ENCODE measurements around the gene SGCG.
"Not testable (repeated sequence)": the region's sequence is repeated elsewhere in the genome, so short reads cannot be mapped to it uniquely, and the experiment has no call there.

SGCG gene

GRCh38 chr13:23288995-23289394 is 108.2 kb downstream of the SGCG start:
- Histone ChIP-seq H3K27me3 (replicated peaks) (no peaks in the 10 kb centered on the region), H3K36me3 (replicated peaks) (no peaks in the 10 kb centered on the region), H3K4me3 (ENCODE audit: low read depth, low read length) (no peak overlapping the region), H3K27ac (no peak overlapping the region)
- no peak for TF ChIP-seq CTCF (IDR thresholded peaks at IDR 0.05; ENCODE audit: low read depth, low read length, missing control alignments)
- in situ Hi-C loops (cut with HindIII; ENCODE audit: low pct_ligation_motif_present, low sequenced_read_pairs), result no loop called here
- DNase-seq, result no peak

- Histone ChIP-seq H3K27me3 (replicated peaks) (no peaks in the 10 kb centered on the region), H3K4me3 (ENCODE audit: low read depth, low read length) (no peak overlapping the region), H3K36me3 (replicated peaks) (no peaks in the 10 kb centered on the region), H3K27ac (peak overlapping the region; percentile 40)
- in situ Hi-C loops (cut with HindIII; ENCODE audit: low pct_ligation_motif_present, low sequenced_read_pairs), result no loop called here
- DNase-seq, result peak; percentile 92
- no peak for TF ChIP-seq CTCF (IDR thresholded peaks at IDR 0.05; ENCODE audit: low read depth, low read length, missing control alignments)
Measured at GRCh38 chr13:23289917-23290357, 109.2 kb downstream of the SGCG start.

- Histone ChIP-seq H3K4me3 (ENCODE audit: low read depth, low read length) (no peak overlapping the region), H3K36me3 (replicated peaks) (no peaks in the 10 kb centered on the region), H3K27ac (peak overlapping the region; percentile 21), H3K27me3 (replicated peaks) (no peaks in the 10 kb centered on the region)
- in situ Hi-C loops (cut with HindIII; ENCODE audit: low pct_ligation_motif_present, low sequenced_read_pairs), result no loop called here
- no peak for DNase-seq
- TF ChIP-seq CTCF (IDR thresholded peaks at IDR 0.05; ENCODE audit: low read depth, low read length, missing control alignments), result no peak
Measured at GRCh38 chr13:23292586-23292985, 111.8 kb downstream of the SGCG start.

- in situ Hi-C loops (cut with HindIII; ENCODE audit: low pct_ligation_motif_present, low sequenced_read_pairs); H3K4me3 ChIP-seq (ENCODE audit: low read depth, low read length); H3K36me3 ChIP-seq (replicated peaks): not testable (repeated sequence)
Measured at GRCh38 chr13:23314837-23315236, 134.1 kb downstream of the SGCG start.

GRCh38 chr13:23319883-23320224 is 139.1 kb downstream of the SGCG start:
- H3K4me3 ChIP-seq (ENCODE audit: low read depth, low read length), result no peak overlapping the region
- H3K27ac ChIP-seq, result peak overlapping the region; percentile 99
- in situ Hi-C loops (cut with HindIII; ENCODE audit: low pct_ligation_motif_present, low sequenced_read_pairs), result no loop called here
- no peak for DNase-seq
- no peaks in the 10 kb centered on the region for H3K27me3 ChIP-seq (replicated peaks)
- TF ChIP-seq CTCF (IDR thresholded peaks at IDR 0.05; ENCODE audit: low read depth, low read length, missing control alignments), result no peak
- H3K36me3 ChIP-seq (replicated peaks), result no peaks in the 10 kb centered on the region

More at GRCh38 chr13:23314837-23315236, 134.1 kb downstream of the SGCG start:
- H3K27ac ChIP-seq; H3K27me3 ChIP-seq (replicated peaks); DNase-seq: not testable (repeated sequence)

GRCh38 chr13:23320926-23321534 is 140.3 kb downstream of the SGCG start:
- no peak overlapping the region for H3K4me3 ChIP-seq (ENCODE audit: low read depth, low read length)
- no peaks in the 10 kb centered on the region for H3K27me3 ChIP-seq (replicated peaks)
- TF ChIP-seq CTCF (IDR thresholded peaks at IDR 0.05; ENCODE audit: low read depth, low read length, missing control alignments), result no peak
- in situ Hi-C loops (cut with HindIII; ENCODE audit: low pct_ligation_motif_present, low sequenced_read_pairs), result no loop called here
- no peak for DNase-seq
- no peaks in the 10 kb centered on the region for H3K36me3 ChIP-seq (replicated peaks)
- H3K27ac ChIP-seq, result peak overlapping the region; percentile 99

Data from brain microvascular endothelial cell (primary cell).